ENCODE results near the gene TTC28.

TTC28 gene

DNA sequence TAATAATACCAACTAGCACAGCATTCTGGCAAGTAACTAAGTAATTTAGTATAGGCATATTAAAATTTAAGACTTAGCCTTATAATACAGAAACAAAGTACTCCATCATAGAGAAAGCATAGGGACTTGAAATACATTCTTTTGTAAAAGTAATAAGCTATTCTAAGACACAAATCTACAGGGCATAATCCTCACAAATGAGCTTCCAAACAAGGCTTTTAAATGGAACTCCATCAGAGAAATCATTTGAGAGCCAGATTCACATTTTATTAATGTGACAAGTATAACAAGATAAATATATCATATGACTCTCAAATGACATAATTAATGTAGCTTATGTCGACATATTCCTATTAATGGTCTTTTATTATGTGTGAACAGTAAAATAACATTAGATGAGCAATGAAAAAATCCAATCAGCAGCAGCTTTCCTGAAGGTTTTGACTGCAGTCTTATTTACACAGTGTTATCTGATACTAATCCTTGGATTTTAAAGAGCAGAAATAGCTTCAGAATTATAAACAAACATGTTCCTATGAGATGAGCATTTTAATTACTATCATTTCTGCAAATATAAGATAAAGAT, 241.4 kb downstream of the TTC28 start (continued):
- TF ChIP-seq, protein P1, sequence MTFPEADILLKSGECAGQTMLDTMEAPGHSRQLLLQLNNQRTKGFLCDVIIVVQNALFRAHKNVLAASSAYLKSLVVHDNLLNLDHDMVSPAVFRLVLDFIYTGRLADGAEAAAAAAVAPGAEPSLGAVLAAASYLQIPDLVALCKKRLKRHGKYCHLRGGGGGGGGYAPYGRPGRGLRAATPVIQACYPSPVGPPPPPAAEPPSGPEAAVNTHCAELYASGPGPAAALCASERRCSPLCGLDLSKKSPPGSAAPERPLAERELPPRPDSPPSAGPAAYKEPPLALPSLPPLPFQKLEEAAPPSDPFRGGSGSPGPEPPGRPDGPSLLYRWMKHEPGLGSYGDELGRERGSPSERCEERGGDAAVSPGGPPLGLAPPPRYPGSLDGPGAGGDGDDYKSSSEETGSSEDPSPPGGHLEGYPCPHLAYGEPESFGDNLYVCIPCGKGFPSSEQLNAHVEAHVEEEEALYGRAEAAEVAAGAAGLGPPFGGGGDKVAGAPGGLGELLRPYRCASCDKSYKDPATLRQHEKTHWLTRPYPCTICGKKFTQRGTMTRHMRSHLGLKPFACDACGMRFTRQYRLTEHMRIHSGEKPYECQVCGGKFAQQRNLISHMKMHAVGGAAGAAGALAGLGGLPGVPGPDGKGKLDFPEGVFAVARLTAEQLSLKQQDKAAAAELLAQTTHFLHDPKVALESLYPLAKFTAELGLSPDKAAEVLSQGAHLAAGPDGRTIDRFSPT (tag by site-specific recombination; IDR thresholded peaks at IDR 0.05): peak; percentile 38; the same call in 1 of the 2 replicates
- TF ChIP-seq ZFP3 (tag by site-specific recombination; IDR thresholded peaks at IDR 0.05; ENCODE audit: low read depth): no peak
- no peak for TF ChIP-seq ZFP69B (tag by site-specific recombination; IDR thresholded peaks at IDR 0.05)
- peak; percentile 70 for TF ChIP-seq SP7 (tag by site-specific recombination; IDR thresholded peaks at IDR 0.05)
- TF ChIP-seq HOXA7 (CRISPR knock-in tag; IDR thresholded peaks at IDR 0.05; ENCODE audit: borderline replicate concordance): no peak
- TF ChIP-seq ZBTB7A (tag by site-specific recombination; IDR thresholded peaks at IDR 0.05; ENCODE audit: low read depth): peak; percentile 47; the same call in 1 of the 2 replicates
- TF ChIP-seq KLF8 (tag by site-specific recombination; IDR thresholded peaks at IDR 0.05): peak; percentile 76
- no peak; the same call in 1 of the 2 replicates for TF ChIP-seq TRIM28 (IDR thresholded peaks at IDR 0.05; ENCODE audit: borderline replicate concordance, low read length)
- TF ChIP-seq, protein P2, sequence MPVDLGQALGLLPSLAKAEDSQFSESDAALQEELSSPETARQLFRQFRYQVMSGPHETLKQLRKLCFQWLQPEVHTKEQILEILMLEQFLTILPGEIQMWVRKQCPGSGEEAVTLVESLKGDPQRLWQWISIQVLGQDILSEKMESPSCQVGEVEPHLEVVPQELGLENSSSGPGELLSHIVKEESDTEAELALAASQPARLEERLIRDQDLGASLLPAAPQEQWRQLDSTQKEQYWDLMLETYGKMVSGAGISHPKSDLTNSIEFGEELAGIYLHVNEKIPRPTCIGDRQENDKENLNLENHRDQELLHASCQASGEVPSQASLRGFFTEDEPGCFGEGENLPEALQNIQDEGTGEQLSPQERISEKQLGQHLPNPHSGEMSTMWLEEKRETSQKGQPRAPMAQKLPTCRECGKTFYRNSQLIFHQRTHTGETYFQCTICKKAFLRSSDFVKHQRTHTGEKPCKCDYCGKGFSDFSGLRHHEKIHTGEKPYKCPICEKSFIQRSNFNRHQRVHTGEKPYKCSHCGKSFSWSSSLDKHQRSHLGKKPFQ (tag by site-specific recombination; IDR thresholded peaks at IDR 0.05): peak; percentile 67; the same call in 1 of the 2 replicates
- TF ChIP-seq, protein P3, sequence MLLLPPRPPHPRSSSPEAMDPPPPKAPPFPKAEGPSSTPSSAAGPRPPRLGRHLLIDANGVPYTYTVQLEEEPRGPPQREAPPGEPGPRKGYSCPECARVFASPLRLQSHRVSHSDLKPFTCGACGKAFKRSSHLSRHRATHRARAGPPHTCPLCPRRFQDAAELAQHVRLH (tag by site-specific recombination; IDR thresholded peaks at IDR 0.05): peak; percentile 32; the same call in 1 of the 2 replicates
- TF ChIP-seq, protein P4, sequence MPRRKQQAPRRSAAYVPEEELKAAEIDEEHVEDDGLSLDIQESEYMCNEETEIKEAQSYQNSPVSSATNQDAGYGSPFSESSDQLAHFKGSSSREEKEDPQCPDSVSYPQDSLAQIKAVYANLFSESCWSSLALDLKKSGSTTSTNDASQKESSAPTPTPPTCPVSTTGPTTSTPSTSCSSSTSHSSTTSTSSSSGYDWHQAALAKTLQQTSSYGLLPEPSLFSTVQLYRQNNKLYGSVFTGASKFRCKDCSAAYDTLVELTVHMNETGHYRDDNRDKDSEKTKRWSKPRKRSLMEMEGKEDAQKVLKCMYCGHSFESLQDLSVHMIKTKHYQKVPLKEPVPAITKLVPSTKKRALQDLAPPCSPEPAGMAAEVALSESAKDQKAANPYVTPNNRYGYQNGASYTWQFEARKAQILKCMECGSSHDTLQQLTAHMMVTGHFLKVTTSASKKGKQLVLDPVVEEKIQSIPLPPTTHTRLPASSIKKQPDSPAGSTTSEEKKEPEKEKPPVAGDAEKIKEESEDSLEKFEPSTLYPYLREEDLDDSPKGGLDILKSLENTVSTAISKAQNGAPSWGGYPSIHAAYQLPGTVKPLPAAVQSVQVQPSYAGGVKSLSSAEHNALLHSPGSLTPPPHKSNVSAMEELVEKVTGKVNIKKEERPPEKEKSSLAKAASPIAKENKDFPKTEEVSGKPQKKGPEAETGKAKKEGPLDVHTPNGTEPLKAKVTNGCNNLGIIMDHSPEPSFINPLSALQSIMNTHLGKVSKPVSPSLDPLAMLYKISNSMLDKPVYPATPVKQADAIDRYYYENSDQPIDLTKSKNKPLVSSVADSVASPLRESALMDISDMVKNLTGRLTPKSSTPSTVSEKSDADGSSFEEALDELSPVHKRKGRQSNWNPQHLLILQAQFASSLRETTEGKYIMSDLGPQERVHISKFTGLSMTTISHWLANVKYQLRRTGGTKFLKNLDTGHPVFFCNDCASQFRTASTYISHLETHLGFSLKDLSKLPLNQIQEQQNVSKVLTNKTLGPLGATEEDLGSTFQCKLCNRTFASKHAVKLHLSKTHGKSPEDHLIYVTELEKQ (tag by site-specific recombination; IDR thresholded peaks at IDR 0.05; ENCODE audit: borderline replicate concordance): peak; percentile 60; the same call in 1 of the 2 replicates
- TF ChIP-seq, protein P5, sequence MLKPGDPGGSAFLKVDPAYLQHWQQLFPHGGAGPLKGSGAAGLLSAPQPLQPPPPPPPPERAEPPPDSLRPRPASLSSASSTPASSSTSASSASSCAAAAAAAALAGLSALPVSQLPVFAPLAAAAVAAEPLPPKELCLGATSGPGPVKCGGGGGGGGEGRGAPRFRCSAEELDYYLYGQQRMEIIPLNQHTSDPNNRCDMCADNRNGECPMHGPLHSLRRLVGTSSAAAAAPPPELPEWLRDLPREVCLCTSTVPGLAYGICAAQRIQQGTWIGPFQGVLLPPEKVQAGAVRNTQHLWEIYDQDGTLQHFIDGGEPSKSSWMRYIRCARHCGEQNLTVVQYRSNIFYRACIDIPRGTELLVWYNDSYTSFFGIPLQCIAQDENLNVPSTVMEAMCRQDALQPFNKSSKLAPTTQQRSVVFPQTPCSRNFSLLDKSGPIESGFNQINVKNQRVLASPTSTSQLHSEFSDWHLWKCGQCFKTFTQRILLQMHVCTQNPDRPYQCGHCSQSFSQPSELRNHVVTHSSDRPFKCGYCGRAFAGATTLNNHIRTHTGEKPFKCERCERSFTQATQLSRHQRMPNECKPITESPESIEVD (tag by site-specific recombination; IDR thresholded peaks at IDR 0.05): peak; percentile 97
- TF ChIP-seq ZNF391 (tag by site-specific recombination; IDR thresholded peaks at IDR 0.05; ENCODE audit: borderline replicate concordance, low read depth): no peak
- TF ChIP-seq ZNF416 (tag by site-specific recombination; IDR thresholded peaks at IDR 0.05): no peak
- TF ChIP-seq, protein P6, sequence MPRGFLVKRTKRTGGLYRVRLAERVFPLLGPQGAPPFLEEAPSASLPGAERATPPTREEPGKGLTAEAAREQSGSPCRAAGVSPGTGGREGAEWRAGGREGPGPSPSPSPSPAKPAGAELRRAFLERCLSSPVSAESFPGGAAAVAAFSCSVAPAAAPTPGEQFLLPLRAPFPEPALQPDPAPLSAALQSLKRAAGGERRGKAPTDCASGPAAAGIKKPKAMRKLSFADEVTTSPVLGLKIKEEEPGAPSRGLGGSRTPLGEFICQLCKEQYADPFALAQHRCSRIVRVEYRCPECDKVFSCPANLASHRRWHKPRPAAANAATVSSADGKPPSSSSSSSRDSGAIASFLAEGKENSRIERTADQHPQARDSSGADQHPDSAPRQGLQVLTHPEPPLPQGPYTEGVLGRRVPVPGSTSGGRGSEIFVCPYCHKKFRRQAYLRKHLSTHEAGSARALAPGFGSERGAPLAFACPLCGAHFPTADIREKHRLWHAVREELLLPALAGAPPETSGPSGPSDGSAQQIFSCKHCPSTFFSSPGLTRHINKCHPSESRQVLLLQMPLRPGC (tag by site-specific recombination; IDR thresholded peaks at IDR 0.05): peak; percentile 85
- no peak for TF ChIP-seq ZFP41 (tag by site-specific recombination; IDR thresholded peaks at IDR 0.05; ENCODE audit: borderline replicate concordance)
- TF ChIP-seq, protein P7, sequence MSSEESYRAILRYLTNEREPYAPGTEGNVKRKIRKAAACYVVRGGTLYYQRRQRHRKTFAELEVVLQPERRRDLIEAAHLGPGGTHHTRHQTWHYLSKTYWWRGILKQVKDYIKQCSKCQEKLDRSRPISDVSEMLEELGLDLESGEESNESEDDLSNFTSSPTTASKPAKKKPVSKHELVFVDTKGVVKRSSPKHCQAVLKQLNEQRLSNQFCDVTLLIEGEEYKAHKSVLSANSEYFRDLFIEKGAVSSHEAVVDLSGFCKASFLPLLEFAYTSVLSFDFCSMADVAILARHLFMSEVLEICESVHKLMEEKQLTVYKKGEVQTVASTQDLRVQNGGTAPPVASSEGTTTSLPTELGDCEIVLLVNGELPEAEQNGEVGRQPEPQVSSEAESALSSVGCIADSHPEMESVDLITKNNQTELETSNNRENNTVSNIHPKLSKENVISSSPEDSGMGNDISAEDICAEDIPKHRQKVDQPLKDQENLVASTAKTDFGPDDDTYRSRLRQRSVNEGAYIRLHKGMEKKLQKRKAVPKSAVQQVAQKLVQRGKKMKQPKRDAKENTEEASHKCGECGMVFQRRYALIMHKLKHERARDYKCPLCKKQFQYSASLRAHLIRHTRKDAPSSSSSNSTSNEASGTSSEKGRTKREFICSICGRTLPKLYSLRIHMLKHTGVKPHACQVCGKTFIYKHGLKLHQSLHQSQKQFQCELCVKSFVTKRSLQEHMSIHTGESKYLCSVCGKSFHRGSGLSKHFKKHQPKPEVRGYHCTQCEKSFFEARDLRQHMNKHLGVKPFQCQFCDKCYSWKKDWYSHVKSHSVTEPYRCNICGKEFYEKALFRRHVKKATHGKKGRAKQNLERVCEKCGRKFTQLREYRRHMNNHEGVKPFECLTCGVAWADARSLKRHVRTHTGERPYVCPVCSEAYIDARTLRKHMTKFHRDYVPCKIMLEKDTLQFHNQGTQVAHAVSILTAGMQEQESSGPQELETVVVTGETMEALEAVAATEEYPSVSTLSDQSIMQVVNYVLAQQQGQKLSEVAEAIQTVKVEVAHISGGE (tag by site-specific recombination; conservative IDR thresholded peaks at IDR 0.05; ENCODE audit: low read depth): no peak
- TF ChIP-seq ZXDB (tag by site-specific recombination; IDR thresholded peaks at IDR 0.05): peak; percentile 60; the same call in 1 of the 2 replicates
- peak; percentile 67 for TF ChIP-seq ZBTB17 (tag by site-specific recombination; IDR thresholded peaks at IDR 0.05)
- TF ChIP-seq, protein P8, sequence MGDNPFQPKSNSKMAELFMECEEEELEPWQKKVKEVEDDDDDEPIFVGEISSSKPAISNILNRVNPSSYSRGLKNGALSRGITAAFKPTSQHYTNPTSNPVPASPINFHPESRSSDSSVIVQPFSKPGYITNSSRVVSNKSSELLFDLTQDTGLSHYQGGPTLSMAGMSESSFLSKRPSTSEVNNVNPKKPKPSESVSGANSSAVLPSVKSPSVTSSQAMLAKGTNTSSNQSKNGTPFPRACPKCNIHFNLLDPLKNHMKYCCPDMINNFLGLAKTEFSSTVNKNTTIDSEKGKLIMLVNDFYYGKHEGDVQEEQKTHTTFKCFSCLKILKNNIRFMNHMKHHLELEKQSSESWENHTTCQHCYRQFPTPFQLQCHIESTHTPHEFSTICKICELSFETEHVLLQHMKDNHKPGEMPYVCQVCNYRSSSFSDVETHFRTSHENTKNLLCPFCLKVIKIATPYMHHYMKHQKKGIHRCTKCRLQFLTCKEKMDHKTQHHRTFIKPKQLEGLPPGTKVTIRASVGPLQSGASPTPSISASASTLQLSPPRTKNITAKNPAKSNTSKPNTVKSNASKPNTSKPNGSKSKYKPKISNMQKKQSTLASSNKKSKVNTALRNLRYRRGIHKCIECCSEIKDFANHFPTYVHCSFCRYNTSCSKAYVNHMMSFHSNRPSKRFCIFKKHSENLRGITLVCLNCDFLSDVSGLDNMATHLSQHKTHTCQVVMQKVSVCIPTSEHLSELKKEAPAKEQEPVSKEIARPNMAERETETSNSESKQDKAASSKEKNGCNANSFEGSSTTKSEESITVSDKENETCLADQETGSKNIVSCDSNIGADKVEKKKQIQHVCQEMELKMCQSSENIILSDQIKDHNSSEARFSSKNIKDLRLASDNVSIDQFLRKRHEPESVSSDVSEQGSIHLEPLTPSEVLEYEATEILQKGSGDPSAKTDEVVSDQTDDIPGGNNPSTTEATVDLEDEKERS (tag by site-specific recombination; IDR thresholded peaks at IDR 0.05): no peak

Measured in HEK293 (cell line).